Kidney (tissue), 14 donors: ENCODE measurements around the gene JHY. TPM values are rescaled to one million over a fixed set of nuclear protein-coding genes. Genes with fewer than 3 reads are reported as not detected.

Experiments
- DNase-seq, 5 donors: peaks; one replicate each; pipeline ENCODE4 v3.0.0-alpha.2; 2013 to 2020
- FAIRE-seq: peaks from 2 replicates; lab custom pipeline; 2012; peaks lifted over from hg19 to GRCh38; lab: Jason Lieb, UNC
- H3K27ac ChIP-seq, 2 donors: one replicate each; pipeline ENCODE4 v1.7.0; 2013; ENCODE audit warnings: low read depth in 2 of 2, low read length in 2 of 2, inconsistent platforms in 1 of 2
- H3K27me3 ChIP-seq: one replicate; pipeline ENCODE4 v1.7.1; 2013; ENCODE audit warnings: low read length, inconsistent platforms; ENCODE audit not compliant: control insufficient read depth, insufficient read depth
- H3K36me3 ChIP-seq, 3 donors: one replicate each; pipeline versions ENCODE4 v1.7.0 to v1.7.1; 2013; ENCODE audit warnings: low read length in 3 of 3, control low read depth in 1 of 3, inconsistent platforms in 1 of 3; ENCODE audit not compliant: insufficient read depth in 3 of 3, control insufficient read depth in 2 of 3
- H3K4me1 ChIP-seq, 3 donors: one replicate each; pipeline versions ENCODE4 v1.7.0 to v1.7.1; 2013; ENCODE audit warnings: low read length in 3 of 3, inconsistent platforms in 1 of 3, low read depth in 1 of 3; ENCODE audit not compliant: control insufficient read depth in 2 of 3, insufficient read depth in 2 of 3
- H3K4me3 ChIP-seq, 3 donors: one replicate each; pipeline versions ENCODE4 v1.7.0 to v1.8.1; 2013; ENCODE audit warnings: low read length in 3 of 3, control low read depth in 1 of 3, inconsistent platforms in 1 of 3
- H3K9ac ChIP-seq, 3 donors: one replicate each; pipeline versions ENCODE4 v1.7.0 to v1.7.1; 2013; ENCODE audit warnings: low read length in 3 of 3, control low read depth in 1 of 3, inconsistent platforms in 1 of 3
- H3K9me3 ChIP-seq, 3 donors: one replicate each; pipeline versions ENCODE4 v1.7.0 to v1.7.1; 2013; ENCODE audit warnings: low read length in 3 of 3, control low read depth in 1 of 3, inconsistent platforms in 1 of 3; ENCODE audit not compliant: control insufficient read depth in 2 of 3, insufficient read depth in 1 of 3
- intact Hi-C: fragments of 100-400 bp; cut with DNase I; formaldehyde crosslinking; loops from one replicate; pipeline ENCODE4 v1.11.1; 2022
- polyA plus RNA-seq: library from polyadenylated mRNA; stranded (reverse); fragments of 350-450 nt; fragmentation: Illumina TruSeq; extraction: RNeasy Lipid Tissue Mini Kit (QIAGEN cat#74804); gene quantifications from one replicate; pipeline ENCODE4 v1.2.3, GENCODE V29; 2014; ENCODE audit warnings: low read depth, low replicate concordance; ENCODE audit not compliant: insufficient read depth
- total RNA-seq: library from RNA; stranded (reverse); fragmentation: NEBNext Ultra II Directional; extraction: Animal tissue kit (Norgen Biotek cat#: 25700); gene quantifications from one replicate; pipeline ENCODE4 v1.2.1, GENCODE V29; 2021
- TF ChIP-seq, protein P1 (sequence below): IDR thresholded peaks from 3 replicates; pipeline ENCODE4 v1.5.1; 2012; ENCODE audit warnings: mild to moderate bottlenecking, moderate library complexity, borderline replicate concordance; ENCODE audit not compliant: insufficient read depth; ENCODE audit errors: extremely low read depth
- donor health status: control.
- donor health status: control.
- donor health status: control.
- donor health status: control.
- donor health status: control.
- donor health status: DM: yes; HTN: yes; CAD: no.
- donor health status: Normal renal cell carcinoma (clear cell type).

The JHY gene
- total and polyA plus RNA-seq, 2 donors from 2014 or later: 4.8 to 13.6 TPM

DNA sequence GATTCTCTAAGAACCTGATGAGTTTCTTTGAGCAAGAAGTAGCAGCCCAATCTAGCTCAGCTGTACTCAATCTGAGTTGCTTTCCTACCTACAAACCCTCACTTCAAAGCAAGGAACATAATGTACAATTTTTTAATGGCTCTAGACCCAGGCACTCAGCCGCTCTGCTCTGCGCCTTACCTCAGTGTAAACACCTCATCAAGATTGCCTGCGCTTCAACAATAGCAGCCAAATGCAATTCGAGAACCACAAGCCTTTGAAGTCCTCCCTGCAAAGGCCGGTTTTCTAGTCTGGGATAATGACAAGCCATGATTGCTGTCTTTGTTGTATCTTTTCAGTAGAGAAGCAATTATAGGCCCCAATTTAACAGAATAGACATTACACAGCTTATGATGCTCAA lies 38.0 kb downstream of the JHY start:
- no peak for FAIRE-seq

GRCh38 chr11:122922893-122923292 lies 40.3 kb downstream of the JHY start:
- DNase-seq (peak in 1 of 5 donors; percentile 10), FAIRE-seq (no peak)
- no peaks in the 10 kb centered on the region for H3K27me3 ChIP-seq
- no peak overlapping the region for H3K9ac ChIP-seq
- intact Hi-C loops: no loop called here
- H3K27ac ChIP-seq: peak overlapping the region; percentile 25 to 56
- H3K4me1 ChIP-seq: peaks cover 0 to 8% (median 0%) of the 10 kb centered on the region in 3 donors
- H3K36me3 ChIP-seq: no peaks in the 10 kb centered on the region
- TF ChIP-seq, protein P1, sequence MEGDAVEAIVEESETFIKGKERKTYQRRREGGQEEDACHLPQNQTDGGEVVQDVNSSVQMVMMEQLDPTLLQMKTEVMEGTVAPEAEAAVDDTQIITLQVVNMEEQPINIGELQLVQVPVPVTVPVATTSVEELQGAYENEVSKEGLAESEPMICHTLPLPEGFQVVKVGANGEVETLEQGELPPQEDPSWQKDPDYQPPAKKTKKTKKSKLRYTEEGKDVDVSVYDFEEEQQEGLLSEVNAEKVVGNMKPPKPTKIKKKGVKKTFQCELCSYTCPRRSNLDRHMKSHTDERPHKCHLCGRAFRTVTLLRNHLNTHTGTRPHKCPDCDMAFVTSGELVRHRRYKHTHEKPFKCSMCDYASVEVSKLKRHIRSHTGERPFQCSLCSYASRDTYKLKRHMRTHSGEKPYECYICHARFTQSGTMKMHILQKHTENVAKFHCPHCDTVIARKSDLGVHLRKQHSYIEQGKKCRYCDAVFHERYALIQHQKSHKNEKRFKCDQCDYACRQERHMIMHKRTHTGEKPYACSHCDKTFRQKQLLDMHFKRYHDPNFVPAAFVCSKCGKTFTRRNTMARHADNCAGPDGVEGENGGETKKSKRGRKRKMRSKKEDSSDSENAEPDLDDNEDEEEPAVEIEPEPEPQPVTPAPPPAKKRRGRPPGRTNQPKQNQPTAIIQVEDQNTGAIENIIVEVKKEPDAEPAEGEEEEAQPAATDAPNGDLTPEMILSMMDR: no peak
- no peaks in the 10 kb centered on the region for H3K9me3 ChIP-seq
- H3K4me3 ChIP-seq: peak overlapping the region in 1 of 3 donors; percentile 25

More for the DNA sequence above, 38.0 kb downstream of the JHY start:
- H3K4me1 ChIP-seq: peaks cover 0 to 8% (median 0%) of the 10 kb centered on the region in 3 donors
- H3K27ac ChIP-seq: no peak overlapping the region
- H3K36me3 ChIP-seq: no peaks in the 10 kb centered on the region
- no peak overlapping the region for H3K4me3 ChIP-seq
- TF ChIP-seq, protein P1: no peak
- no peaks in the 10 kb centered on the region for H3K27me3 ChIP-seq
- intact Hi-C loops: no loop called here
- no peaks in the 10 kb centered on the region for H3K9me3 ChIP-seq
- DNase-seq: peak in 2 of 5 donors; percentile 18 to 26
- H3K9ac ChIP-seq: no peak overlapping the region

GRCh38 chr11:122923302-122923701 lies 40.7 kb downstream of the JHY start:
- Histone ChIP-seq H3K9me3 (no peaks in the 10 kb centered on the region), H3K27ac (peak overlapping the region in 1 of 2 donors; percentile 56), H3K4me3 (peak overlapping the region in 1 of 3 donors; percentile 25), H3K4me1 (peaks cover 0 to 8% (median 0%) of the 10 kb centered on the region in 3 donors), H3K9ac (no peak overlapping the region), H3K36me3 (no peaks in the 10 kb centered on the region), H3K27me3 (no peaks in the 10 kb centered on the region)
- TF ChIP-seq, protein P1: no peak
- intact Hi-C loops: no loop called here
- DNase-seq: no peak
- FAIRE-seq: no peak

DNA sequence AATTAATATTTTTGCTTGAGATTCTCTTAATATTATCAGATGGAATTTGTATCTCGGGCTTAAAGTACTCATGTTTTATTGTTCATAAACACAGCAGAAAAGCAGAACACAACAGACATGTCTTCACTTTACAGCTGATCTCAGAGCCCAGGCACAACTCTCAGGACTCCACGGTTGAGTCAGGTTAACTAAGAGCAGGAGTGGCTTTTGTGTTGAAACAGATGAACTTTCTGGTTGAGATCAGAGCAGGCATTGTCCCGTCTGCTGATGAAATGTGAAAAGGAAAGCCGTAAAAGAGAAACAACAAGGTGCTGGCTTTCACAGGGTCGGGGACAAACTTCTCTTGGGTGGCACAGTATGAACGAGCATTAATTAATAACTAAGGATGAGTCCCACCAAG lies 49.0 kb downstream of the JHY start:
- DNase-seq (no peak), FAIRE-seq (no peak)
- intact Hi-C loops: no loop called here
- no peak overlapping the region for H3K4me3 ChIP-seq
- H3K4me1 ChIP-seq: no peaks in the 10 kb centered on the region
- no peaks in the 10 kb centered on the region for H3K9me3 ChIP-seq
- no peak overlapping the region for H3K27ac ChIP-seq
- H3K9ac ChIP-seq: no peak overlapping the region
- TF ChIP-seq, protein P1: no peak
- peaks cover 0 to 2% (median 0%) of the 10 kb centered on the region in 3 donors for H3K36me3 ChIP-seq
- no peaks in the 10 kb centered on the region for H3K27me3 ChIP-seq
